Activated effector memory CD4-positive, alpha-beta T cell treated with anti-CD3 and anti-CD28 coated beads, Interleukin-2, amount 50 U/mL, for 16 hours (primary cell): ENCODE data around the gene XPNPEP2.

ENCODE experiments used
- DNase-seq: peaks from one replicate; pipeline ENCODE4 v3.0.0-alpha.2; 2020

The XPNPEP2 gene, protein sequence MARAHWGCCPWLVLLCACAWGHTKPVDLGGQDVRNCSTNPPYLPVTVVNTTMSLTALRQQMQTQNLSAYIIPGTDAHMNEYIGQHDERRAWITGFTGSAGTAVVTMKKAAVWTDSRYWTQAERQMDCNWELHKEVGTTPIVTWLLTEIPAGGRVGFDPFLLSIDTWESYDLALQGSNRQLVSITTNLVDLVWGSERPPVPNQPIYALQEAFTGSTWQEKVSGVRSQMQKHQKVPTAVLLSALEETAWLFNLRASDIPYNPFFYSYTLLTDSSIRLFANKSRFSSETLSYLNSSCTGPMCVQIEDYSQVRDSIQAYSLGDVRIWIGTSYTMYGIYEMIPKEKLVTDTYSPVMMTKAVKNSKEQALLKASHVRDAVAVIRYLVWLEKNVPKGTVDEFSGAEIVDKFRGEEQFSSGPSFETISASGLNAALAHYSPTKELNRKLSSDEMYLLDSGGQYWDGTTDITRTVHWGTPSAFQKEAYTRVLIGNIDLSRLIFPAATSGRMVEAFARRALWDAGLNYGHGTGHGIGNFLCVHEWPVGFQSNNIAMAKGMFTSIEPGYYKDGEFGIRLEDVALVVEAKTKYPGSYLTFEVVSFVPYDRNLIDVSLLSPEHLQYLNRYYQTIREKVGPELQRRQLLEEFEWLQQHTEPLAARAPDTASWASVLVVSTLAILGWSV

DNA sequence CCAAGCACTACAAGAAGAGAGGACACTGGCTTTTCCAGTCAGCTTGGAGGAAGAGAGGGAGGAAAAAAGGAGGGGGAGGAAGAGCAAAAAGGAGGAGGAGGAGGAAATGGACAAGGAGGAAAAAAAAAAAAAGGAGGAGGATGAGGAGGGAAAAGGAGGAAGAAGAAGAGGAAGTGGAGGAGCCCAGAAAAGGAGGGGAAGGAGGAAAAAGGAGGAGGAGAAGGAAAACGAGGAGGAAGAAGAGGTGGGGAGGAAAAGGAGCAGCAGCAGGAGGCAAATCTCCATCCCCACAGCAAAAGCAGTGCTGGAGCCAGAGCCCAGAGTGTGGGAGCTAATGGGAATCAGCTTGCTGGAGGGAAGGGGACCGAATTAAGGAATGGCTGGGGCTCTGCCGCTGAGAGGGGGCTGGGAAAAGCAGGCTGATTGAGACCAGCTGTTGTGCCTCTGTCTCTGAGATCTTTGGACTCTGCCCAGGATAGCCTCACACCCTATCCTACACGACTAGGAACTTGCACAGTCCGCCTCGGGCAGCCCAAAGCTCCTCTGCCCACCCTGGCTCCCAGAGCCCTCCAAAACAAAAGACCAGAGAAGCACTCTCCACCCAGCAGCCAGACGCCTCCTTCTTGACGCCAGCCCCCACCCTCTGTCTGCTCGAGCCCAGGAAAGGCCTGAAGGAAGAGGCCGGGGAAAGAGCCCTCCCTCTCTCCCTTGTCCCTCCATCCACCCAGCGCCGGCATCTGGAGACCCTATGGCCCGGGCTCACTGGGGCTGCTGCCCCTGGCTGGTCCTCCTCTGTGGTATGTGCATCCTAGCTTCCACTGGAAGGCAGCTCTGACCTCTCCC is at the start of gene XPNPEP2:
Gene XPNPEP2 (plus strand): TSS at position 514 of the 843 bp plus-strand sequence. CDS start 235 bp downstream, at position 749.
- no peak for DNase-seq

DNA sequence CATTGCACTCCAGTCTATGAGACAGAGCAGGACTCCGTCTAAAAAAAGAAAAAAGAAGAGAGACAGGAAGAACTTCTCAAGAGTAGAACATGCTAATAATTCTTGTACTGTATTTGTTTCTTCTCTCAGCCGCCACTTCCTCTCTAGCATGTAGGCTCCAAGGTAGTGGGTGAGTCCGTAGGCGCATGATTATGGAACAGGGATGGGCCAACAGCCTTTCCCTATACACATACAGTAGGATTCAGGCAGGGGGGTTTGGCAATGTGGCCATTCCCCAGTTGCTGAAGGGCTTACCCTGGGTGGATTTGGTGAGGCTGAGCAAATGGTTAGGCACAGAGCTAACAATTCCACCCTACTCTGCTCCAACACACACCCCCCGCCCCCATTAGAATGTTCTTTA is 49.0 kb upstream of the XPNPEP2 start:
- DNase-seq, result no peak

DNA sequence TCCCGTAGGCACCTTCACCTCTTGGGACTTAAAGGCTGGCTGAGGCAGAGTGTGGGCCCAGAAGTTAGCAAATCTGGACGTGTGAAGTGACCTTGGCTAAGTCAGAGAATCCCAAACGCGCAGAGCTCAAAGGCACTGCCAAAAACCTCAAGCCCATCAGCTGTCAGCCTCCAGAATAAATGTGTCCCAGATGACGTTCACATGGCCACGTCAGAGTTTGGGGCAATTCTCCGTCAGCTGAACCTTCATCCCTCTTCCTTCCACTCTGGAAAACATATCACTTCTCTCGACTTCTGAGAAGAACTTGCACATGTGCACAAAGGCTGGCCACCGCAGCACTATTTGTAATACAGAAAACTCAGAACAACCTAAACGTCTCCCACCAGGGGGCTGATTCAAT is 48.3 kb upstream of the XPNPEP2 start:
- no peak for DNase-seq

DNA sequence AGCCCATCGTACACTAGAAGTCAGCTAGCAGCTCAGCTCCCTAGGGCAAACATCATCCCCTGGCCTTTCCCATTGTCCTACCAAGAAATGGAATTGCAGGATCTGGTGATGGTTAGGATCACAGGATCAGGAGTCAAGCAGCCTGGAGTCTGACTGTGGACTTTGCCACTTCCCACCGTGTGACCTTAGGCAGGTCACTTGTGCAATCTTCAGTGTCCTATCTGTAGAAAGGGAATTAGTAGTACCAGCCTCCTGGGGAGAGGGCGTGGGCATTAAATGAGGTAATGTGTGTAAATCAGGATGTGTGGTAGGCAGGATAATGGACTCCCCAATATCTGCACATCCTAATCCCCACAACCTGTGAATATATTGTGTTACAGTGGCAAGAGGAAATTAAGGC is 45.4 kb upstream of the XPNPEP2 start:
- DNase-seq, result no peak

DNA sequence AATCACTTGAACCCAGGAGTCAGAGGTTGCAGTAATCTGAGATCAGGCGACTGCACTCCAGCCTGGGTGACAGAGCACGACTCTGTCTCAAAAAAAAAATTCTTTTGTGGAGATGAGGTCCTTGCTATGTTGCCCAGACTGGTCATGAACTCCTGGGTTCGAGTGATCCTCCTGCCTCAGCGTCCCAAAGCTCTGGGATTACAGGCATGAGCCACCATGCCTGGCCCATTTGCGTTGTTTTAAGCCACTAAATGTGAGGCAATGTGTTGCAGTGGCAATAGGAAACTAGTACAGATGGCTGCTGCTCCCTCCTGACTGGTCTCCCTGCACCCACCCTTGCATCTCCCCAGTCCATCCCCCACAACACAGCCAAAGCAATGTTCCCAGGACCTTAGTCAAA is 44.0 kb upstream of the XPNPEP2 start:
- no peak for DNase-seq

DNA sequence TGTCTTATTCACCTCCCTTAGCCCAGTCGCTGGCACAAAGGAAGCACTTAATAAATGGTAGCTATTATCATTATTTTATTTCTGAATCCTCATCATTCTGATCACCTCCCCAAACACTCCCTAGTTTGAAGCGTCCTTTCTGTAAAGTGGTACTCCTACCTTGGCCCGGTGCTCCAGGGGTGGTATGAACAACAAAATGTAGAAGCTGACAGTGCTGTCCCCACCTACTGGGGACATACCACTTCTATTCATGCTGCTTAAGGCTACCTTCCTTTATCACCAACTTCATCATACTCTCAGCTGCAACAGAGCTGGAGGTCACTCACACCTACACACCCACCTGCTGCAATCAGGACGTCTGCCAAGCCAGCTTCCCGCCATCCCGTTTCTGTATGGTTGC is 43.2 kb upstream of the XPNPEP2 start:
- no peak for DNase-seq

DNA sequence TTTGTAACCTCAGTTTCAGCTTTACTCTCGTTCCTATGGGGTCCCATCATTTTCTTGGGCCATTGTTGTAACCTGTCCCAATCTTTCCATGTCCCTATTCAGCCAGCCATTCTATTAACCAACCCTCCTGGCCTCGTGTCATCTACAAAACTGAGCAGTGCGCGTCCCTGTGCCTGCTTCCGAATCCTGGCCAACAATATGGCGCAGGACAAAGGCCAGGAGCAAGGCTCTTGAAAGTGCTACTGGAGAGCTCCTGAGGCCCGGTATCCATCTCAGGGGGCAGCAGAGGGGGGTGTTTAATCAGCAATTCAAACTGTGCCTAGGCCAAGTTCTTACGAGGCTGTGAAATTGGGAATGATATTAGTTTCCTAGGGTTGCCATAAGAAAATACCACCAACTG is 42.8 kb upstream of the XPNPEP2 start:
- no peak for DNase-seq

DNA sequence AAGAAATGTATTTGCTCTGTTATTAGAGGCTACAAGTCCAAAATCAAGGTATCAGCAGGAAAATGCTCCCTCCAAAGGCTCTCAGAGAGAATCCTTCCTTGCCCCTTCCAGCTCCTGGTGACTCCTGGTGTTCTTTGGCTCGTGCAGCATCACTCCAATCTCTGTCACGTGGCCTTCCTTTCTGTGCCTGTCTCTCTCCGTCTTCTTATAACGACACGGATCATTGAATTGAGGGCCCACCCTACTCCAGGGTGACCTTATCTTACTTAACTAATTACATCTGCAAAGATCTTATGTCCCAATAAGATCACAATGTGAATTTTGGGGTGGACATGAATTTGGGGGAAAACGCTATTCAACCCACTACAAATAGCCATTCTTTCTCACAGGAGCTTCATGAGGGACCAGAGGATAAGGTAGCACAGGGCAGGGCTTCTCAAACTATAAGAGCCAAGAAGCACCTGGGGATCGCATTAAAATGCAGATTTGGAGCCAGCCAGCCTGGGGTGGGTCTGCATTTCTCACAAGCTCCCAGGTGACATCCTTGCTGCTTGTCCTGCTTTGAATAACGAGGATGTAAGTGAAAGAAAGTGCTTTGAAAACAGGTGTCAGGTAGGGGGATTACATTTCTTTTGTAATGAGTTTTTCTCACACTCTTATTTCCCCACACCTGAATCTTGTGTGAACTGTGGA is 42.2 kb upstream of the XPNPEP2 start:
- no peak for DNase-seq

DNA sequence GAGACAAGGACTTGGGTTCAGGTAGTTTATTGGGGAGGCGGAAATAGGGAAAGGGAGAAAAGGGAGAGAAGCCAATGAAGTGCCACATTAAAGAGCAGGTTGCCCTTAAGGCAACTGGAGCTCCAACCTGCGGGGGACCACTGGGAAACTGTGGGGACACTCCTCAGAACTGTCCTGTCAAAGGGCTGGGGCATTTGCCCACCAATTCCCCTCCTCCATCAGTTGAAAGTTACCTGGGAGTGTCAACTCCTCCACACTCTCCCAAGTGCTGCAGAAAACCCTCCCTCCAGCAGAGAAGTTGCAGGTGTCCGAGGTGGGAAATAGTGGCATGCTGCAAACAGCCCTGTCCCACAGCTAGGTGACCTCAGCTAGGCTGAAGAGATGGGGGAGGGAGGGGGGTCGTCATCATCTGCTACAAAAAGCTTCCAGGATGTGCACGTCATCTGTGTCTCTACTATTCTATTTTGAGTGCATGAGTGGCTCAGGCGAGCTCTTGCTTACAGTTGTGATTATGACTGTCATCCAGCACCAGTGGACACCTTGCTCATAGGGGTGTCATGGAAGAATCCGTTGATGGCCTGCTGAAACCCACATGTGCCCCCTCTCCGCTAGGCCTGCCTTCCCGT is 41.5 kb upstream of the XPNPEP2 start:
- no peak for DNase-seq

DNA sequence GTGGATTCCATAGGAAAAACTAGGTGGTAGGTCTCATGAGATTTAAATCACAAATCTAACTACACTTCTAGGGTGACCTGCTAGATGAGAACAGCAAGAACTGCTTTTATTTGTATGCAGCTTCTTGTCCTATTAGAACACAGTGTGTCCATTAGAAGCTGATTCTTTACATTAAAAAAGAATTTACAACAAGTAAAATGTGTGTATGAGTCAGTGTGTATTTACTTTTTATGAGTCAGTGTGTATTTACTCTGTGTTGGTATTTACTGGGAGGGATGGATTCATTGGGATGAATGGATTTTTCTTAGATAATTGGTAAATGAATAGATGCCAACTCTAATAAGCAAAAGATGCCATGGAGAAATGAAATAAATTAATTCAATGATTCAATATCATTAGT is 40.6 kb upstream of the XPNPEP2 start:
- DNase-seq, result no peak

DNA sequence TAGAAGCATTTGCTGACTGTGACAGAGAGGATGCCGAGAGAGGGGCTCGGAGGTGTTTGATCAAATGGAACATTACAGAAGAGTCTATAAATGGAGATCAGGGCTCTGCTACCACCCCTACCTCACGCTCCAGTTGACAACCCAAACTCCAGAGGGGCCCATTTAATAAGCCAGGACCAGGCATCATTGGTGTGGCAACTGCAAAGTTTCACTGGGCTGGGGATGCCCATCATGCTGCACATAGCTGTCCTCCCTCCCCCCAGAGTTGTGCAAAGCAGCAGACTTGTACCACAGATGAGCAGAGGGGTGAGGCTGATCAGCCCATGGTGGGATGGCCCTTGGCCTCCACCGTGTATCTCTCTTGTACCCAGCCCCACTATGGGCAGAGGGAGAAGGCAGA is 38.2 kb upstream of the XPNPEP2 start:
- DNase-seq, result no peak

DNA sequence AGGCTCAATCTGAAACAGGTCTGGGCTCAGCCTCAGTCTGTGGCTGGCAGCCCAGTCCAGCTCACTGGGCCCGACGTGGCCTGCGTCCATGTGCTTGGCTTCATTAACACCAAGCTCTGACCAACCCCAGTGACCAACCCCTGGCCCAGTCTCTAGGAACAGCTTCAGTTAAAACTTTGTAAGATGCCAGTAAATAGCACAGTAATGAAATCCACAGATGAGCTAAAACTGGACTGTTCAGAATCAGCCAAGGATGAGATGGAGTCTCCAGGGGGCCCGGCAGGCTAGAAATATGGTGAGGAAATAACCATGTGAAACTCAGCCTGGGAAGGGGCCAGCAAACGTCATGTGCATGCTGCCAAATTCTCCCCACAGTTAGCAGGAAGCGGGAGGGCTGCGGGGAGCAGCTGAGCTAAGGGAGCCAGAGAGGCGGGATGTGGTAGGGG is 37.1 kb upstream of the XPNPEP2 start:
- no peak for DNase-seq

DNA sequence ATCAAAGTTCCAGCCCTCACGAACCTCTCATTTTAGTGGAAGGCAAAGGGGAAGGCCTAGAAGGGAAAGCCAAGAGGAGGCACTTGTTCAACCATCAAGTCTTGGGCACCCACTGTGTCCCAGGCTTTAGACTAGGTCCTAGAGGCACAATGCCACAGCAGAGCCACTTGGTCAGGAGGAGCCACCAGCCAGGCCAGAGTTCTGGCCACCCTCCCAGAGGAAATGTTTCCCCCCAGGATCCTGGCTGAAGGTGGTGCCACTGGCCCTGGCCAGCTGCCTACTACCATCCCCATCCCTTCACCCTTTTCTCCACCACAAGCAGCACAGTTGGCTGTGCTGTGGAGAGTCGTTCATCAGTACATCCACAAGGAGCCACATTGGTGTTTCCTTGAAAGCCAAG is 34.3 kb upstream of the XPNPEP2 start:
- DNase-seq, result no peak

DNA sequence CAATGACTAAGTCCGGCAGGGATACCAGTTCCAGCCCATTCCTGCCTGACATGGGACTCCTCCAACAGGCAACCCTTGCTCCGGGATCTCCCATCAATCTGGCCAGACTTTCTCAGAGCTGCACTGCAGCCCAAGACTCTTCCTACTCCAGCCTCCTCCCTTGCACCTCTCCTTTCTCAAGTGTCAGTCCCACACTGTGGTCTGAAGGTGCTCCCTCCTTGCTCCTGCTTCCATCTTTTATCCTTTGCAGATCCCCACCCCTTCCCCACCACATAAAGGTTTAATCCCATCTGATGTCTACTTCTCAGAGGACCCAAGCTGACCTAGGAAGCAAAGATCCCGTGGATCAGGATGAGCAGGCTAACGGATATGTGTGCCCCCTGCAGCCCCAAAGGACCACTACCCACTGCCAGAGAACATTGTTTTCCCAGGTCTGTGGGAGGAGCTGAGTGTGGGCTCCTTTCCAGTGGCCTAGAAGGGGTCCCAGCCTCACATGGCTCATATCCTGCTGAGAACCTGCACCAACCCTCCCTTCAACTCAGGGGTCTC is 33.3 kb upstream of the XPNPEP2 start:
- no peak for DNase-seq

DNA sequence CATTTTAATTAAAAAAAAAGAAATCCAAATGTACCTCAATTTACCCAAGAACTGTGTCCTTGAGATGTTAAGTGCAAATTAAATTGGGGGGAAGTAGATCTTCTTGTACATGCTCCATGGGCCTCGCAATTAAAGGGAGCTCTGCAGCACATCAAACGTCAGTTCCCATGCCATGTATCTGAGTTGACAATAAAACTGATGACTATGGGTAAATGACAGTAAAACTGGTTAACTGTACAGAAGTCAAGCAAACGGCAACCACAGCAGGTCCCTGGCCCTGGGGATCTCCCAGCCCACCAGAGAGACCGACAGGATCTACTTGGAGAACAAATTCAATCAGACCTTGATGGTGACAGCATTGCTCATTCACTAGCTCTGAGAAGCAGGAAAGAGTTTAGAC is 32.8 kb upstream of the XPNPEP2 start:
- DNase-seq, result no peak

DNA sequence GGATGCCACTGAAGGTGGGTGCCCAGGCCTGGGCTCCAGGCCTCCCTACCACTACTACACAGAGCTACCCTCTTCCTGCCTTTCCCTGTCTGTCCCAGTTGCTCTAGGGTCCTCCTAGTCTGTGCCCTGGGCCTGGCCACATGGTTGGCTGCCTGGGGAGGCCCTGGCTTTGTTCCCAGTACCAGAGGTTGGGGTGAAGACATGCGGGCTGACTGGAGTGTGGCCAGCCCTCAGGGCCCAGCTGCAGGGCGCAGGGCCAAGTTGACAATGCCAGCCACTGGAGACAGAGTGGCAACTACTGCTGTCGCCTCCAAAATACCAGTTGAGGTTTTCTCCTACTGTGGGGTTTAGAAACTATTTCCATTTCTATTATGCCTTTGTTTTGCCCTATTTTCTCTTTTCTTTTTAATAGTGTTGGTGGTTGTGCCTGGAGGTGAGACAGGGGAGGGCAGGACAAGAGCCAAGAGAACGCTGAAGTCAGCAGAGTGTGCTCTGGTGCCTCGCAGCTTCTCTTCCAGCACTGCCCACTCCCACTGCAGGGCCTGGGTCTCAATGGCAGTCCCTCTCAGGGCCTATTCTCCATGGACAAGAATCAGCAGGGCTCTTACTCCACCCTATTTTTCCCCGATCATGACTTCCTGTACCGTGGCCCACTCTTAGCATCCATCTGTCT is 32.2 kb upstream of the XPNPEP2 start:
- no peak for DNase-seq

DNA sequence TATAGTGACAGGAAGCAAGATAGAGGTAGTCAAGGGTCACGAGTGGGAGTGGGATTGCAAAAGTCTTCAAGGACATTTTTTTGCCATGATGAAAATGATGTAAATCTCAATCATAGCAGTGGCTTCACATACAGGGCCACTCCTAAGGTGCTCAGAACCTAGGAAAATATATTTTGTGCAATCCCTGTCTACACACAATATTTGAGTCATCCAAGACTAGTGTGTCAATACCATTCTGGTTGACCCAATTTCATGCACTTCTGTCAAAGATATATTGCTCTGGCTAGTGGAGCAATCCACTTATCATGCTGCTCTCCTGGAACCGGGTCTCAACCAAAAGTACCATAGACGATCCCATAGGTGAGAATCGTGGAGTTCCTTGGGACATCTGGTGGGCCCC is 24.2 kb upstream of the XPNPEP2 start:
- DNase-seq, result no peak

DNA sequence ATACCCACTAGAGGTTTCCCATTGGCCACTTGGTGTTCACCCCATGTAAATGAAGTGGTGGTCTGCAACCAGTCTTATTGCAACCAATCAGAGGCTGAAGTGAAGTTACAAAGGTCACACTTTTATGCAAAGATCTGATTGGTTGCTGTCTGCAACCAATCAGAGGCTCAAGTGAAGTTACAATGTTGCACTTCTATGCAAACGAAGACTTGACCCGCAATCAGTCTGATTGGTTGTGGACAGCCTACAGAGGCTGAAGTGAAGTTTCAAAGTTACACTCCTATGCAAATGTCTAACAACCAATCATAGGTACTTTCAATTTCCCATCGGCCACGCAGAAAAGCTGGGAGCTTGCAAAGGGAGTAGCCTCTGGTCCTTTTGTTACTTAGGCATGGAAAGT is 22.3 kb upstream of the XPNPEP2 start:
- no peak for DNase-seq

DNA sequence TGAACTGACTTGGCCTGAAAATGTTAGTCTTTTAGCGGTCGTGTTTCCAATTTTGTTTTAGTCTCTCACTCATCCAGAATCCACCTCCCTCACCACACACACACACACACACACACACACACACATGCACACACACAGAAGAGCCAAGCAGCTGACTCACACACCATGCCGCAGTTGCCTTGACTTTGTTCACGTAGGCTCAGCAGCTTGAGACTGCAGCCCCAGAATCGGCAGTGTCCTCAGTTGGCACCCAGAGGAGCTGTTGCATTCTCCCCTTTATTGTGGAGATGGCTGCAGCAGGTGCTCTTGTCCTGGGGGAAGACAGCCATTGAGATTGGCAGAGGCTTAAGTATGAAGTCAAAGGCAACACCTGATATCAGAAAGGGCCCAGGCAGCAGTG is 20.9 kb upstream of the XPNPEP2 start:
- DNase-seq, result no peak

DNA sequence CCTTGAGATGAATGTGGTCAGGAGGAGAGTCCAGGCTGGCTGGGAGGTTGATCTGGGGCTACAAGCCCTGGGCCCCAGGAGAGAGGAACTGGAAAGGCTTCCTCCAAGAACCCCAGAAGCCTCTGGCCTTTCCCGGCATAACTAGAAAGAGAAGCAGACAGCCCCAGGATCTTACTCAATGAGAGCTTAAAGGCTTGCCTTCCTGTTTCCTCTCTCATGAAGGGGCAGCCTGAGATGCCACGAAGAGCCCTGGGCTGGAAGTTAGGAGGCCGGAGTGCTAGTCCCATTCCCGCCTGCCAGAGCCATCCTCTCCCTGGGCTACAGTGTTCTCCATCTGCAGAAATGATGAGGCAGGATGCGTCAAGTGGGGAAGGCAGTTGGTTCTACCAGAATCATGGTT is 20.1 kb upstream of the XPNPEP2 start:
- no peak for DNase-seq

DNA sequence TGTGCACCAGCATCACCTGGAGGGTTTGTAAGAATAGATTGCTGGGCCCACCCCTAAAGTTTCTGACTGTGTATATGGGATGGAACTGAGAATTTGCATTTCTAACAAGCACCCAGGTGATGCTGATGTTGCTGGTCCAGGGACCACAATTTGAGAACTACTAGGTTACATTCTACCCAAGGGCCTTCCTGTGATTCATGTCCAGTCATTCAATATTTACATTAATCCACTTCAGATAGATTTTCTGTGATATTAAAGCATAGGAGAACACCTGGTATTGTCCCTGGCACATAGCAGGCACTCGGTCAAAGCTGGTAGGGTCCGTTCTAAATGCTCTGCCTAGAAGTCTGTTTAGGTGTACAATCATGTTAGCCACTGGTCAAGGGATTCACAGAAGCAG is 19.5 kb upstream of the XPNPEP2 start:
- DNase-seq, result no peak
